AG04450 (cell line): ENCODE measurements around the gene RANBP1. TPM values are rescaled to one million over a fixed set of nuclear protein-coding genes. Genes with fewer than 3 reads are reported as not detected.

Source experiments
- CTCF ChIA-PET: fragments of 300-600, 350-600 bp; formaldehyde crosslinking; extraction: SDS; loops from one replicate; lab custom pipeline; 2022; ENCODE audit warnings: antibody characterized with exemption, inconsistent platforms; lab: Charles Lee
- POLR2A ChIA-PET: fragments of 350-600 bp; formaldehyde crosslinking; extraction: SDS; loops from one replicate; lab custom pipeline; 2021; ENCODE audit warnings: antibody characterized with exemption, inconsistent platforms; lab: Yijun Ruan, JAX
- DNase-seq: peaks from one replicate; pipeline ENCODE4 v3.0.0-alpha.2; 2011; ENCODE audit warnings: low read depth, low spot score
- H3K27ac ChIP-seq: one replicate; pipeline ENCODE4 v1.5.1; 2012; ENCODE audit warnings: low read depth, low read length, control low read depth
- H3K27me3 ChIP-seq: one replicate; pipeline ENCODE4 v1.6.0; 2012; ENCODE audit warnings: low read length; ENCODE audit not compliant: control insufficient read depth, insufficient read depth
- H3K4me3 ChIP-seq: 2 replicates; pipeline ENCODE4 v1.5.1; 2011; ENCODE audit warnings: mild to moderate bottlenecking, low read depth, low read length, control low read depth
- H3K9me3 ChIP-seq: 2 replicates; pipeline ENCODE4 v1.5.1; 2012; ENCODE audit warnings: low read length; ENCODE audit not compliant: control insufficient read depth, insufficient read depth
- CTCF ChIP-seq: IDR thresholded peaks from 2 replicates; pipeline ENCODE4 v1.5.1; 2011; ENCODE audit warnings: low read depth, low read length, control low read depth, inconsistent platforms
- polyA plus RNA-seq: library from polyadenylated mRNA; depleted of rRNA; stranded (reverse); fragments of >200 nt; gene quantifications from 2 replicates; pipeline ENCODE4 v1.2.3, GENCODE V29; 2011

The RANBP1 gene
- polyA plus RNA-seq, 1 experiment, result 154 TPM

- CTCF ChIA-PET, result no interaction called here
- H3K27ac ChIP-seq, result no peak overlapping the region
These were observed 24.6 kb downstream of the RANBP1 start for GRCh38 chr22:20140521-20140964.

GRCh38 chr22:20141186-20142077, 25.5 kb downstream of the RANBP1 start:
- CTCF ChIA-PET, result no interaction called here
- no peak for TF ChIP-seq CTCF
- POLR2A ChIA-PET, result no interaction called here
- H3K27me3 ChIP-seq, result no peaks in the 10 kb centered on the region
- peak; percentile 50 for DNase-seq
- no peak overlapping the region for H3K4me3 ChIP-seq
- peak overlapping the region; percentile 95 for H3K27ac ChIP-seq
- H3K9me3 ChIP-seq, result no peaks in the 10 kb centered on the region; the same call in 1 of the 2 replicates

More at GRCh38 chr22:20140521-20140964, 24.6 kb downstream of the RANBP1 start:
- POLR2A ChIA-PET, result no interaction called here
- DNase-seq, result no peak
- Histone ChIP-seq H3K4me3 (no peak overlapping the region), H3K9me3 (no peaks in the 10 kb centered on the region; the same call in 1 of the 2 replicates), H3K27me3 (no peaks in the 10 kb centered on the region)
- TF ChIP-seq CTCF, result no peak

GRCh38 chr22:20142711-20143621, 27.1 kb downstream of the RANBP1 start:
- ChIA-PET POLR2A (no interaction called here), CTCF (no interaction called here)
- no peak overlapping the region for H3K4me3 ChIP-seq
- no peaks in the 10 kb centered on the region for H3K27me3 ChIP-seq
- no peak for TF ChIP-seq CTCF
- H3K27ac ChIP-seq, result no peak overlapping the region
- no peaks in the 10 kb centered on the region; the same call in 1 of the 2 replicates for H3K9me3 ChIP-seq
- DNase-seq, result no peak

GRCh38 chr22:20143883-20144665, 28.2 kb downstream of the RANBP1 start:
- CTCF ChIA-PET, result no interaction called here
- no peaks in the 10 kb centered on the region; the same call in 1 of the 2 replicates for H3K9me3 ChIP-seq
- H3K4me3 ChIP-seq, result no peak overlapping the region
- POLR2A ChIA-PET, result no interaction called here
- no peak for TF ChIP-seq CTCF
- no peaks in the 10 kb centered on the region for H3K27me3 ChIP-seq
- no peak overlapping the region for H3K27ac ChIP-seq
- no peak for DNase-seq
